Trophoblast cell (in vitro differentiated cells and primary cell): ENCODE results near the gene KRTAP12-3.

Experiments used
- DNase-seq, 2 donors: peaks; one replicate each; pipeline ENCODE4 v3.0.0-alpha.2; 2016
- H2AFZ ChIP-seq: 2 replicates; pipeline ENCODE4 v1.6.1; 2013; ENCODE audit warnings: low read length, moderate library complexity, mild to moderate bottlenecking; ENCODE audit not compliant: insufficient read depth, poor library complexity
- H2AK5ac ChIP-seq: 2 replicates; pipeline ENCODE4 v1.6.1; 2013; ENCODE audit warnings: mild to moderate bottlenecking, low read length
- H2BK120ac ChIP-seq: 2 replicates; pipeline ENCODE4 v1.6.1; 2013; ENCODE audit warnings: low read length, mild to moderate bottlenecking, moderate library complexity; ENCODE audit not compliant: insufficient read depth, poor library complexity
- H2BK12ac ChIP-seq: 2 replicates; pipeline ENCODE4 v1.6.1; 2013; ENCODE audit warnings: mild to moderate bottlenecking, low read length, moderate library complexity
- H2BK5ac ChIP-seq: 2 replicates; pipeline ENCODE4 v1.6.1; 2013; ENCODE audit warnings: low read length, low read depth, moderate library complexity, mild to moderate bottlenecking; ENCODE audit not compliant: poor library complexity
- H3K14ac ChIP-seq: 2 replicates; pipeline ENCODE4 v1.6.1; 2013; ENCODE audit warnings: mild to moderate bottlenecking, low read length
- H3K18ac ChIP-seq: 2 replicates; pipeline ENCODE4 v1.6.1; 2013; ENCODE audit warnings: mild to moderate bottlenecking, low read length
- H3K23ac ChIP-seq: 2 replicates; pipeline ENCODE4 v1.6.1; 2013; ENCODE audit warnings: low read length
- H3K27ac ChIP-seq: 2 replicates; pipeline ENCODE4 v1.5.1; 2013; ENCODE audit warnings: low read depth, mild to moderate bottlenecking, inconsistent platforms, low read length, moderate library complexity
- H3K27me3 ChIP-seq: 2 replicates; pipeline ENCODE4 v1.6.1; 2013; ENCODE audit warnings: inconsistent platforms, mild to moderate bottlenecking, low read length, moderate library complexity; ENCODE audit not compliant: insufficient read depth
- H3K36me3 ChIP-seq, 2 experiments: 1 replicate in 1 of 2; 2 replicates in 1 of 2; pipeline ENCODE4 v1.6.1; 2013; ENCODE audit warnings: low read length in 2 of 2, mild to moderate bottlenecking in 2 of 2, moderate library complexity in 1 of 2; ENCODE audit not compliant: insufficient read depth in 2 of 2, control insufficient read depth in 1 of 2
- H3K4ac ChIP-seq: 2 replicates; pipeline ENCODE4 v1.6.1; 2013; ENCODE audit warnings: low read depth, mild to moderate bottlenecking, low read length, moderate library complexity
- H3K4me1 ChIP-seq, 2 experiments: 1 replicate in 1 of 2; 2 replicates in 1 of 2; pipeline ENCODE4 v1.6.1; 2013; ENCODE audit warnings: low read length in 2 of 2, mild to moderate bottlenecking in 2 of 2, moderate library complexity in 1 of 2; ENCODE audit not compliant: insufficient read depth in 2 of 2, control insufficient read depth in 1 of 2
- H3K4me2 ChIP-seq: 2 replicates; pipeline ENCODE4 v1.6.1; 2013; ENCODE audit warnings: inconsistent platforms, mild to moderate bottlenecking, low read length, moderate library complexity
- H3K4me3 ChIP-seq: 2 replicates; pipeline ENCODE4 v1.5.1; 2013; ENCODE audit warnings: mild to moderate bottlenecking, low read depth, low read length, inconsistent platforms
- H3K79me1 ChIP-seq: one replicate; pipeline ENCODE4 v1.6.1; 2013; ENCODE audit warnings: low read length
- H3K79me2 ChIP-seq: 2 replicates; pipeline ENCODE4 v1.6.1; 2013; ENCODE audit warnings: low read length, mild to moderate bottlenecking; ENCODE audit not compliant: control insufficient read depth, insufficient read depth, poor library complexity
- H3K9ac ChIP-seq: 2 replicates; pipeline ENCODE4 v1.6.1; 2013; ENCODE audit warnings: mild to moderate bottlenecking, low read length
- H3K9me3 ChIP-seq: 2 replicates; pipeline ENCODE4 v1.6.1; 2013; ENCODE audit warnings: low read depth, mild to moderate bottlenecking, control low read depth, inconsistent platforms, low read length; ENCODE audit not compliant: insufficient read depth
- H4K12ac ChIP-seq: 2 replicates; pipeline ENCODE4 v1.6.1; 2013; ENCODE audit warnings: low read depth, mild to moderate bottlenecking, low read length, moderate library complexity
- H4K8ac ChIP-seq: 2 replicates; pipeline ENCODE4 v1.6.1; 2013; ENCODE audit warnings: low read depth, mild to moderate bottlenecking, low read length, moderate library complexity
- H4K91ac ChIP-seq: one replicate; pipeline ENCODE4 v1.6.1; 2013; ENCODE audit warnings: low read depth, mild to moderate bottlenecking, low read length, moderate library complexity
- WGBS: extraction: QIAGEN DNeasy Blood & Tissue Kit; methylation state at CpG from one replicate; pipeline ENCODE4 v1.1.7; 2013; ENCODE audit warnings: missing lambda C conversion rate; ENCODE audit not compliant: insufficient read length, insufficient coverage; ENCODE audit errors: extremely low coverage; 5-methylcytosine and 5-hydroxymethylcytosine counted together

The KRTAP12-3 gene

GRCh38 chr21:44681152-44681551 is 23.4 kb downstream of the KRTAP12-3 start:
- no peak overlapping the region for H4K91ac ChIP-seq
- no peak overlapping the region for H3K9ac ChIP-seq
- H3K9me3 ChIP-seq, result peaks cover 2% of the 10 kb centered on the region
- no peak overlapping the region for H3K14ac ChIP-seq
- no peak overlapping the region for H2BK12ac ChIP-seq
- H4K12ac ChIP-seq, result no peak overlapping the region
- no peak overlapping the region for H3K18ac ChIP-seq
- H3K27ac ChIP-seq, result no peak overlapping the region
- H3K4me3 ChIP-seq, result no peak overlapping the region
- H3K36me3 ChIP-seq, result no peaks in the 10 kb centered on the region
- no peak overlapping the region for H2BK5ac ChIP-seq
- no peaks in the 10 kb centered on the region for H3K27me3 ChIP-seq
- H3K23ac ChIP-seq, result no peak overlapping the region
- no peak overlapping the region for H4K8ac ChIP-seq
- no peak overlapping the region for H3K4me2 ChIP-seq
- WGBS, result no CpG with 5 or more reads among the region's 11 CpGs
- H3K79me1 ChIP-seq, result no peaks in the 10 kb centered on the region
- no peaks in the 10 kb centered on the region for H3K79me2 ChIP-seq
- DNase-seq, result no peak
- H3K4me1 ChIP-seq, result no peaks in the 10 kb centered on the region
- H2AK5ac ChIP-seq, result no peak overlapping the region
- H2BK120ac ChIP-seq, result no peak overlapping the region
- H3K4ac ChIP-seq, result no peak overlapping the region
- H2AFZ ChIP-seq, result no peak overlapping the region

- Histone ChIP-seq H3K14ac (no peak within 1 kb of the TSS), H3K4me3 (no peak within 1 kb of the TSS), H2BK120ac (no peak within 1 kb of the TSS), H3K79me2 (no peaks in the 10 kb centered on the region), H3K4ac (no peak within 1 kb of the TSS), H3K27ac (no peak within 1 kb of the TSS), H3K36me3 (no peaks in the 10 kb centered on the region), H3K18ac (no peak within 1 kb of the TSS), H2AK5ac (no peak within 1 kb of the TSS), H3K4me1 (no peaks in the 10 kb centered on the region), H4K12ac (no peak within 1 kb of the TSS), H4K8ac (no peak within 1 kb of the TSS), H3K27me3 (no peaks in the 10 kb centered on the region), H2AFZ (no peak within 1 kb of the TSS), H3K79me1 (no peaks in the 10 kb centered on the region), H2BK12ac (no peak within 1 kb of the TSS), H3K9ac (no peak within 1 kb of the TSS), H4K91ac (no peak within 1 kb of the TSS), H2BK5ac (no peak within 1 kb of the TSS), H3K23ac (no peak within 1 kb of the TSS), H3K4me2 (no peak within 1 kb of the TSS), H3K9me3 (peaks cover 2% of the 10 kb centered on the region)
- DNase-seq, result no peak
- no CpG with 5 or more reads among the region's 23 CpGs for WGBS
Measured at GRCh38 chr21:44681861-44682579, 24.3 kb downstream of the KRTAP12-3 start, which contains the start of gene KRTAP12-1. Gene KRTAP12-1, minus strand, starts transcription at chr21:44682163. Its CDS starts 40 bp downstream, at chr21:44682123.

GRCh38 chr21:44682580-44683151 is 24.9 kb downstream of the KRTAP12-3 start:
- DNase-seq, result no peak
- Histone ChIP-seq H3K27ac (no peak overlapping the region), H3K4me1 (no peaks in the 10 kb centered on the region)

GRCh38 chr21:44684077-44684476 is 26.3 kb downstream of the KRTAP12-3 start:
- no peak overlapping the region for H4K8ac ChIP-seq
- H3K79me1 ChIP-seq, result no peaks in the 10 kb centered on the region
- H3K9me3 ChIP-seq, result peaks cover 2% of the 10 kb centered on the region
- DNase-seq, result no peak
- no peak overlapping the region for H2BK12ac ChIP-seq
- no peak overlapping the region for H3K18ac ChIP-seq
- H2AK5ac ChIP-seq, result no peak overlapping the region
- no peak overlapping the region for H3K9ac ChIP-seq
- H3K79me2 ChIP-seq, result no peaks in the 10 kb centered on the region
- H2AFZ ChIP-seq, result no peak overlapping the region
- no peak overlapping the region for H4K91ac ChIP-seq
- H3K27ac ChIP-seq, result no peak overlapping the region
- no CpG with 5 or more reads among the region's 7 CpGs for WGBS
- H3K27me3 ChIP-seq, result no peaks in the 10 kb centered on the region
- H3K23ac ChIP-seq, result no peak overlapping the region
- no peak overlapping the region for H3K4me2 ChIP-seq
- no peak overlapping the region for H2BK120ac ChIP-seq
- no peak overlapping the region for H3K4ac ChIP-seq
- no peak overlapping the region for H4K12ac ChIP-seq
- H3K4me1 ChIP-seq, result no peaks in the 10 kb centered on the region
- no peaks in the 10 kb centered on the region for H3K36me3 ChIP-seq
- no peak overlapping the region for H3K4me3 ChIP-seq
- H3K14ac ChIP-seq, result no peak overlapping the region
- no peak overlapping the region for H2BK5ac ChIP-seq

More at GRCh38 chr21:44682580-44683151, 24.9 kb downstream of the KRTAP12-3 start:
- H3K27me3 ChIP-seq, result no peaks in the 10 kb centered on the region
- WGBS, result no CpG with 5 or more reads among the region's 15 CpGs
- H3K4ac ChIP-seq, result no peak overlapping the region
- H3K4me2 ChIP-seq, result no peak overlapping the region
- H3K9me3 ChIP-seq, result peaks cover 2% of the 10 kb centered on the region
- H3K79me2 ChIP-seq, result no peaks in the 10 kb centered on the region
- H4K12ac ChIP-seq, result no peak overlapping the region
- no peak overlapping the region for H2AK5ac ChIP-seq
- H3K23ac ChIP-seq, result no peak overlapping the region
- H2AFZ ChIP-seq, result no peak overlapping the region
- no peak overlapping the region for H4K91ac ChIP-seq
- no peak overlapping the region for H3K14ac ChIP-seq
- no peak overlapping the region for H3K4me3 ChIP-seq
- H4K8ac ChIP-seq, result no peak overlapping the region
- H3K18ac ChIP-seq, result no peak overlapping the region
- H2BK120ac ChIP-seq, result no peak overlapping the region
- H3K36me3 ChIP-seq, result no peaks in the 10 kb centered on the region
- no peaks in the 10 kb centered on the region for H3K79me1 ChIP-seq
- no peak overlapping the region for H2BK5ac ChIP-seq
- H2BK12ac ChIP-seq, result no peak overlapping the region
- H3K9ac ChIP-seq, result no peak overlapping the region
